ENCODE measurements around the gene PDPK1.
"Not testable (repeated sequence)": the region's sequence is repeated elsewhere in the genome, so short reads cannot be mapped to it uniquely, and the experiment has no call there.

PDPK1 gene

DNA sequence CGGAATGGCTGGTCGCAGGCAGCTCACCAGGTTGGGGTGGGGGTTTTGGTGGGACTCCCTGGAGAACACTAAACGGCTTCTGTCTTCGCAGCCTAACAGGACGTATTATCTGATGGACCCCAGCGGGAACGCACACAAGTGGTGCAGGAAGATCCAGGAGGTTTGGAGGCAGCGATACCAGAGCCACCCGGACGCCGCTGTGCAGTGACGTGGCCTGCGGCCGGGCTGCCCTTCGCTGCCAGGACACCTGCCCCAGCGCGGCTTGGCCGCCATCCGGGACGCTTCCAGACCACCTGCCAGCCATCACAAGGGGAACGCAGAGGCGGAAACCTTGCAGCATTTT lies 59.7 kb downstream of the PDPK1 start:
- H3K36me3 ChIP-seq: peaks cover 35% of the 10 kb centered on the region
- no peak overlapping the region for H3K4me3 ChIP-seq (ENCODE audit: low read depth, low read length)
- no peak for TF ChIP-seq CTCF (IDR thresholded peaks at IDR 0.05; ENCODE audit: low read depth, low read length)
- H3K27ac ChIP-seq: no peak overlapping the region
- DNase-seq: no peak
- H3K9me3 ChIP-seq (ENCODE audit: severe bottlenecking): no peaks in the 10 kb centered on the region
- no peaks in the 10 kb centered on the region for H3K27me3 ChIP-seq (ENCODE audit: insufficient read depth, low read depth, severe bottlenecking)

DNA sequence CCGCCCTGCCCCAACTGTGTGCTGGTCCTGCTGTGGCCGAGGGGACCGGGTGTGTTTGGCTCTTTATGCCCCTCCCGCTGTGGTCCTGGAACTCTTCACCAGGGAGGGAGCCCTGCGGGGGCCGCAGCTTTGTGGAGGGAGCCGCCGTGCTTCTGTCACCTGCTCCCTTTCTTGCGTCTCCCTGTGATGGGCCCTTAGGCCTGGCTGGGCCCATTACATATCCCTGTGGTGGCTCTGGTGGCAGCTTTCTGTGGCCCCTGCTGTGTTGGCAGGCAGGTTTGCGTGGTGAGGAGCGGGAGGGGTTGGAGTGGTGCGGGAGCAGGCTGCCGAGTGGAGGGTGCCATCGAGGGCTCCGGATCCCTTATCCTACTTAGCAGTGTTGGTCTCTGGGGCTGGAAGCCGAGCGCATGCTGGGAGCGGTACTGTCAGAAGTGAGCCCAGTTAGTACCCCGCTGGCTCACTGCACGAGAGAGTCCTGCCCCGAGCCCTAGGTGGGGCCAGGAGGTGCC lies 60.4 kb downstream of the PDPK1 start:
- H3K36me3 ChIP-seq: peaks cover 35% of the 10 kb centered on the region

GRCh38 chr16:2598723-2599122 lies 60.9 kb downstream of the PDPK1 start:
- Histone ChIP-seq H3K36me3 (peaks cover 38% of the 10 kb centered on the region), H3K4me3 (ENCODE audit: low read depth, low read length) (no peak overlapping the region), H3K27ac (no peak overlapping the region), H3K9me3 (ENCODE audit: severe bottlenecking) (no peaks in the 10 kb centered on the region), H3K27me3 (ENCODE audit: insufficient read depth, low read depth, severe bottlenecking) (no peaks in the 10 kb centered on the region)
- no peak for TF ChIP-seq CTCF (IDR thresholded peaks at IDR 0.05; ENCODE audit: low read depth, low read length)
- DNase-seq: no peak

More for the DNA sequence above, 60.4 kb downstream of the PDPK1 start:
- no peak for DNase-seq
- Histone ChIP-seq H3K27me3 (ENCODE audit: insufficient read depth, low read depth, severe bottlenecking) (no peaks in the 10 kb centered on the region), H3K4me3 (ENCODE audit: low read depth, low read length) (no peak overlapping the region), H3K27ac (no peak overlapping the region), H3K9me3 (ENCODE audit: severe bottlenecking) (no peaks in the 10 kb centered on the region)
- no peak for TF ChIP-seq CTCF (IDR thresholded peaks at IDR 0.05; ENCODE audit: low read depth, low read length)

GRCh38 chr16:2599165-2599564 lies 61.3 kb downstream of the PDPK1 start:
- peaks cover 38% of the 10 kb centered on the region for H3K36me3 ChIP-seq
- not testable (repeated sequence) for H3K9me3 ChIP-seq (ENCODE audit: severe bottlenecking); H3K27ac ChIP-seq; H3K27me3 ChIP-seq (ENCODE audit: insufficient read depth, low read depth, severe bottlenecking); H3K4me3 ChIP-seq (ENCODE audit: low read depth, low read length); DNase-seq

DNA sequence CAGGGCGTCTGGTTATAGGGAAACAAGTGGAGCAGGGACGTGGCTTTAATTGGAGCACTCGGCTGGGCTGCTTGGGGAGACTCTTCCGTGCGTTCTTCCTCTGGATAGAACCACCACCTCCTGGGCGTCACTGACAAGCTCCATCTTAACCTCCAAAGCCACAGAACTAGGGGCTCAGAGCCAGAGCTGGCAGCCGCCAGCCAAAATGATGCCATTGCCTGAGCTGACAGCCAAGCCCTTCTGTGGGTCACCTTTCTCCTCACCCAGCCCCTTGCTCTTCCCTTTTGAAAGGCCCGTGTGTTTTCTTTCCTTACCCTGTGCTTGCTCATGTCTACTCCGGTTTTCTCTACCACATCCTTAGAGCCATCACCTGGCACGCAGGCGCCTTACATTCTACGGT lies 62.0 kb downstream of the PDPK1 start:
- H3K27ac ChIP-seq; H3K9me3 ChIP-seq (ENCODE audit: severe bottlenecking); DNase-seq; H3K27me3 ChIP-seq (ENCODE audit: insufficient read depth, low read depth, severe bottlenecking); H3K4me3 ChIP-seq (ENCODE audit: low read depth, low read length): not testable (repeated sequence)
- H3K36me3 ChIP-seq: peaks cover 35% of the 10 kb centered on the region

DNA sequence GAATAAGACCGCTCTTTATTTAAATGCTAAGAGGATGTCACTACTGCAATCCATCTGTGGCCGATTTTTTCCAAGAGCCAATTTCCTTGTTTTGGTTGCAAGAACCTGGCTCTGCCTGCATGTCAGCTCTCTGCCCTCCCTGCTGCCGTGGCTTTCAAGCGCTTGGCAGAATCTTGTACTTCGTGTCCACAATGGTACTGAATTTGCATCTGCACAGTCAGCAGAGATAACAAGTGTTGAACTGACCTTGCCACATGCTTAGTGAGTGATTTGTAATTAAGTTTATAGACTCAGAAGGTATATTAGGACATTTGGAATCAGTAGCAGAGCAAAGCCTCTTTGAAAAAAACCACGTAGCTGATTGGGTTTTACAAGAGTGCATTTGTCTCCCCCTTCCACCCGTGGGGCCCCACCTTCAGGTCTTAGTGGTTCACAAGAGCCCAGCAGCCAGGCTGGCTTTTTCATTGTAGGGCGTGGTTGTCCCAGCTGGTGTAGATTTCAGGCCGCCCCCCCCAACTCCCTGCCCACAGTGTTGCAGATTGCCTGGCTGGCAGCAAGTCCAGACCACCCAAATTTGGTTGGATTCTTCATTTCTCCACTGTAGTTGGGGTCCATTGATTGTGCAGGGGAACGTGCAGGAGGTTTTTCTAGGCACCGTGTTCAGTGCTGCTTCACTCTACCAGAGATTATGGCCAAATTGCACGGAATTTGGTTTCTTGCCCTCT lies 63.6 kb downstream of the PDPK1 start:
- H3K4me3 ChIP-seq (ENCODE audit: low read depth, low read length); H3K9me3 ChIP-seq (ENCODE audit: severe bottlenecking); H3K27me3 ChIP-seq (ENCODE audit: insufficient read depth, low read depth, severe bottlenecking): not testable (repeated sequence)
- H3K36me3 ChIP-seq: peaks cover 27% of the 10 kb centered on the region
- H3K27ac ChIP-seq: peak overlapping the region; percentile 35
- DNase-seq: peak; percentile 56

DNA sequence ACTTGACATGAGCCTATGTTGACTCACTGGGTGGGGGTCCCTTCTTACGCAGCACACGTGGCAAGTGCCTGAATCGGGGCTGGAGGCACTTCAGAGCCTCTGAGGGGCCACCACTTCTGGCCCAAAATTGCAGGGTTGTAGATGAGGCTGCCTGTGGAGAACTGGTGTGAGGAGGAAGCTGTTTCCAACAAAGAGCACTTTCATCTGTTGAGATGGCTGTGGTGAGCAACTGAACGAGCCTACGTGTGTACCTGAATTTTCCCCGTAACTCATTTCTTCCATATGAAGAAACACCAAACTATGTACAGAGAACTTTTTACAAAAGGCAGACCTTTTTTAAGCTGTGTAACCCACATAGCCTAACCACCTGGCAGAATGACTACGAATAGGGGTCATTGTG lies 64.4 kb downstream of the PDPK1 start:
- H3K4me3 ChIP-seq (ENCODE audit: low read depth, low read length); H3K27me3 ChIP-seq (ENCODE audit: insufficient read depth, low read depth, severe bottlenecking); H3K9me3 ChIP-seq (ENCODE audit: severe bottlenecking); H3K27ac ChIP-seq; DNase-seq: not testable (repeated sequence)
- peaks cover 20% of the 10 kb centered on the region for H3K36me3 ChIP-seq
